Sciatic nerve (tissue), 2 donors: ENCODE measurements around the gene ESRRB. TPM values are rescaled to one million over a fixed set of nuclear protein-coding genes. Genes with fewer than 3 reads are reported as not detected.
"Not testable (repeated sequence)": the region's sequence is repeated elsewhere in the genome, so short reads cannot be mapped to it uniquely, and the experiment has no call there.

Experiments used
- ATAC-seq: fragments of 200-7000 bp; cut with Tn5 transposase; one replicate; pipeline ENCODE4 v1.9.1; 2020; ENCODE audit warnings: mild to moderate bottlenecking, moderate library complexity
- DNase-seq: peaks from one replicate; pipeline ENCODE4 v3.0.0-alpha.2; 2020; ENCODE audit warnings: low spot score
- intact Hi-C: fragments of 100-400 bp; cut with DNase I; formaldehyde crosslinking; loops from one replicate; pipeline ENCODE4 v1.14.2; 2022
- total RNA-seq: library from RNA; stranded (reverse); fragmentation: NEBNext Ultra II Directional; extraction: Animal tissue kit (Norgen Biotek cat#: 25700); gene quantifications from one replicate; pipeline ENCODE4 v1.2.1, GENCODE V29; 2021
- donor health status: DM: no; HTN: no; CAD: no.
- donor health status: DM: no; HTN: no; CAD: no.

The ESRRB gene
- total RNA-seq, 1 donor from 2014 or later, result 0.18 TPM

- intact Hi-C loops, result no loop called here
- no peak for ATAC-seq
Observed at GRCh38 chr14:76510181-76510580, 134.2 kb downstream of the ESRRB start.

GRCh38 chr14:76514213-76514998, 138.5 kb downstream of the ESRRB start:
- ATAC-seq, result no peak
- intact Hi-C loops, result no loop called here
- no peak for DNase-seq

More at GRCh38 chr14:76510181-76510580, 134.2 kb downstream of the ESRRB start:
- no peak for DNase-seq

GRCh38 chr14:76516884-76517283, 140.9 kb downstream of the ESRRB start:
- intact Hi-C loops, result no loop called here
- no peak for DNase-seq

DNA sequence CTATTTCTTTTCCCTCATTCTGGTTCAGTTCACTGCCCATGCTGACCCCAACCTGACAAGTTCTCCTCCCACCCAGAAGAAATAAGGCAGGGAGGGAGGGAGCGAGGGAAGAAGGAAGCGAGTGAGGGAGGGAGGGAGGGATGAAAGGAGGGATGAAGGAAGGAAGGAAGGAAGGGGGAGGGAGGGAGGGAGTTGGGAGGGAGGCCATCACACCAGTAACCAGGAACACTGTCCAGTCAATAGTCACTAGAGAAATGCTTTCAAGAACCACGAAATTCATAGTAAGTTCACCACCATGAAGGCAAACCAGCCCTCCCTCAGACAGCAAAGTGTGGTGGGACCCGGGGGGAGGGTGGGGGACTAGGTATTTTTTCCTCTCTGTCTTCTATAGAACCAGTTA, 142.4 kb downstream of the ESRRB start:
- ATAC-seq, result no peak
- no peak for DNase-seq
- intact Hi-C loops, result no loop called here

More at GRCh38 chr14:76516884-76517283, 140.9 kb downstream of the ESRRB start:
- ATAC-seq, result no peak

DNA sequence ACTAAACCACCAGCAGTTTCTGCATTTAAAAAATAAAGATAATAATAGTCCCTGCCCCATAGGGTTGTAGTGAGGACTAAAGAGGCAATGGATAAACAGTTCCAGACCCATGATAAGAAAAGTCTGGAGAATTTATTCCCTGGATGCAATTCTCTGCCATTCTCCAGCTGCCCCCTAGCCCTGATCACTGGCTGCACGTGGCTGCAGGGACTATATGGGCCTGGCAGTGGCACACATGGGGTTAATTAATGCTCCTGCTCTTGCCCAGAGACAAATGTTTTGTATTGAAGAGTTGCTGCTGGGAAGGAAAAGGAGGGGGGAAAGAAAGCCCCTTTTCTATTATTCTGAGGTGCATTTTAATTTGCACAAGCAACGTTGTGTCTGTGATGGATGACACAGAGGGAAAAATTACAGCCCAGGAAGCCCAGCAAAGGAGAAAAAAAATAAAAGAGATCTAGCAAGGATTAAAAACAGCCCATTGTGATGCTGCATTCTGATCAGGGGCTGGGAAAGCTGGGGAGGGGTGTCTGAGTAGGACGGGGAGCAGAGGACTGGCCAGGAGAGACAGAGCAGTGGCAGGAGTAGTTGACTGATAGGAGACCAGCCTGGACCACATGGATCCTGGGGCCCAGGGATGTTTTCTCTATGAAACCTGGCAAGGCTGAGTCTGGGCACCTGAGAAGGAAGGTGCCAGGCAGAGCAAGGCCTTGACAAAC, 149.3 kb downstream of the ESRRB start:
- intact Hi-C loops, result no loop called here
- ATAC-seq (no peak), DNase-seq (no peak)

GRCh38 chr14:76531085-76531484, 155.1 kb downstream of the ESRRB start:
- intact Hi-C loops, result no loop called here
- ATAC-seq (no peak), DNase-seq (no peak)

DNA sequence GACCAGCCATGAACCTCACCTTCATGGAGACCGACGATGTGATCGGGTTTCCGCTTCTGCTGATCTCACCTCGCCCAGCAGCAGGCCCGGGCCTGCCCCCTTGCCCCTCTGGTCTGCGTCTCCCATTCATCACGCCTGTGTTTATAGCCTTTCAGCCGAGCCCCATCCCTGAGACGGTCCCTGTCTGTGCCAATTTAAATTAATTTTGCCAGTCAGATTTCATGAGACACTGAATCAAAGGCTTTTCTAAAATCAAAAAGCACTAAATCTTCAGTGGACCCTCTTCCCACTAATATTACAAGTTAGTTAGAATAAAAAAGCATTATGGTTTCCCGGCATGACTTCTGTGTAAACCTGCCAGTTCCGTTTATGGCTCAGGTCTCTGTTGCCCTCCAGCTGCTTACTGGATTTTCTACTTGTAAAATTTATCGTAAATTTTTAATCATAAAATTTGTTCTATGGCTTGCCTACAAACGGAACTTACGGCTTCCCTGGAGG, 155.9 kb downstream of the ESRRB start:
- no peak for ATAC-seq
- DNase-seq, result no peak

GRCh38 chr14:76536636-76537035, 160.7 kb downstream of the ESRRB start:
- DNase-seq, ATAC-seq: not testable (repeated sequence)
- intact Hi-C loops, result loop anchor here (5.0 kb wide), 1 partner anchor 1586 kb away; no protein-coding TSS in a partner anchor

More for the DNA sequence above, 155.9 kb downstream of the ESRRB start:
- intact Hi-C loops, result no loop called here

DNA sequence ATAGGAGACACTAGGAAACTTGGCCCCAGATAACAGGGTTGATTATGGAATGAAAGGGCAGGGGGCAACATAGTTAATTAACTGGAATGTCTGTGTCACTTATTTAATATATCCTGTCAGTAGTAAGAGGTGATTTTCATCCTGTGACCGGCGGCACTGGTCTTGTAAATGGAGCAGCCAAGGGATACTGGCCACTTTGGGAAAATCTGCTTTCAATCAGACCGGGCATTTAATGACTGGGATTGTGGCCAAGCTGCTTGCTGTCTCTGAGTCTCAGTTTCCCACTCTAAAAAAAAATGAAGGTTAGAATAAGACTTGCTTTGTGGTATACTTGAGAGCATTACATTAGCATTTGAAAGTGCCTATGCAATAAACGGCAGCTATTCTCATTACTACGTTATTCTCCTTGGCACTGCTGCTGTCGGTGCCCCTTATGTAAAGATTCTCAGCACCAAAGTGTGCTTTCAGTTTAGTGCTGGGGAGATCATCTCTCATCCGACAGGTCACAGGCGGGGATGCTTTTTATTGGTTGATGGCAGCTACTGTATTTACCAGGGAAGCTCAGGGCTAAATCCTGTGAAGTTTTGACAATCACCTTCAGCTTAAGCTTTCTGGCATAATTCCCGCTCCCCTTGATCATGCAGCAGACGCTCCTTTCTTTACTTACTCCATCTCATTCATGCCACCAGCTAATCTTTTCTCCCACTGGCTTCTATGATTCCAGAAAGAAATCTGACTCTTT, 162.1 kb downstream of the ESRRB start:
- ATAC-seq (no peak), DNase-seq (no peak)
- intact Hi-C loops, result loop anchor here (5.0 kb wide), 1 partner anchor 1584 kb away; no protein-coding TSS in a partner anchor

GRCh38 chr14:76538648-76539008, 162.7 kb downstream of the ESRRB start:
- no peak for ATAC-seq
- intact Hi-C loops, result loop anchor here (5.0 kb wide), 1 partner anchor 1584 kb away; no protein-coding TSS in a partner anchor
- no peak for DNase-seq

DNA sequence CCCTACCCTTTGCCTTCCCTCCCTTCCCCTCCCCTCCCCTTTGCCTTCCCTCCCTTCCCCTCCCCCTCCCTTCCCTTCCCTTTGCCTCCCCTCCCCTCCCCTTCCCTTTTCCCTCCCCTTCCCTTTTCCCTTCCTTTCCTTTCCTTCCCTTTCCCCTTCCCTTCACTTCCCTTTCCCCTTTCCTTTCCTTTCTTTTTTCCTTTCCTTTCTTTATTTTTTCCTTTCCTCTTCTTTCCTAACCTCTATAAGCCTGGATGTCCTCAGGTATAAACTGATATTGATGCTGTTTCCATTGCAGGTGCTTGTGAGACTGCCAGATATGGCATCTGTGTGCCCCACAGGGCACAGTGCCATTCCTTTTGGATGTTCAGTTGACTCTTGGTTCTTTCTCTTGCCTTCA, 163.2 kb downstream of the ESRRB start:
- intact Hi-C loops, result loop anchor here (5.0 kb wide), 1 partner anchor 1583 kb away; no protein-coding TSS in a partner anchor
- ATAC-seq (no peak), DNase-seq (no peak)

- ATAC-seq, result no peak
Observed at GRCh38 chr14:76541594-76542219, 165.8 kb downstream of the ESRRB start.

GRCh38 chr14:76546426-76547221, 170.7 kb downstream of the ESRRB start:
- DNase-seq (no peak), ATAC-seq (no peak)
- intact Hi-C loops, result no loop called here

More at GRCh38 chr14:76541594-76542219, 165.8 kb downstream of the ESRRB start:
- DNase-seq, result no peak
- intact Hi-C loops, result no loop called here

DNA sequence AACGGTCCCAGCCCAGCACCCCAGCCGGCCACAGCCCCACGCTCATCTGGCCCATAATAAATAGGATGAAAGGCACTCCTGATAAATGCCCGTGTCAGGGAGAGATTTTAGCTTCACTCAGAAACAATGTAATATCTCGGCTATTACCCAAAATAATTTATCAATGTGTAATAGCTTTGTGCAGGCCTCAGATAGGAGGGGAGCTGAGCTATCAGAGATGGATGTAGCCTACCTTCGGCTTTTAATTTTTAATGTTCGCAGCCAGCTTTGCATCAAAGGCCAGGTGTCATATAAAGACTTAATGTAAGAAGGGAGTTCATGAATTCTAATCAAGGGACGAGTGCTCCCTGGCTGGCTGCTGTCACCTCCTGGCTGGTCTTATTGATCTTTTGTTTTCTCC, 171.9 kb downstream of the ESRRB start:
- no peak for DNase-seq
- intact Hi-C loops, result no loop called here

DNA sequence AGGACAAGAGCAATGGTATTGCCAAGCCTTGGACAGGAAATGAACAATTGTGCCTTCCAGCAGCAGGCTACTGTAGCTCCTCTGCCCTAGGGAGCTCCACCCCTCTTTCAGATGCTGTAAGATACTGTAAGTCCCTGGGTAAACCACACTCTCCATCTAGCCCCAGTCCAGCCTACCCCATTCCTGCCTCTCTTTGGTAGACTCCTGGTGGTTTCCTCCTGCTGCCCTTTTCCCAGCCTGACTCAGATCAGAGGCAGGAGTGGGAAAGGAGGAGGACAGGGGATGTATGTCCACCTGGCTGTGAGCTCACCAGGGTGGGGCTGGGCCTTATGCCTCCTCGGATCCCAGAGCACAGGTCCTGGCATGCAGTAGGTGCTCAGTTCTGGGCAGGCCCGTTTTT, 174.6 kb downstream of the ESRRB start:
- ATAC-seq (no peak), DNase-seq (no peak)
- intact Hi-C loops, result no loop called here

More for the DNA sequence above, 171.9 kb downstream of the ESRRB start:
- no peak for ATAC-seq

DNA sequence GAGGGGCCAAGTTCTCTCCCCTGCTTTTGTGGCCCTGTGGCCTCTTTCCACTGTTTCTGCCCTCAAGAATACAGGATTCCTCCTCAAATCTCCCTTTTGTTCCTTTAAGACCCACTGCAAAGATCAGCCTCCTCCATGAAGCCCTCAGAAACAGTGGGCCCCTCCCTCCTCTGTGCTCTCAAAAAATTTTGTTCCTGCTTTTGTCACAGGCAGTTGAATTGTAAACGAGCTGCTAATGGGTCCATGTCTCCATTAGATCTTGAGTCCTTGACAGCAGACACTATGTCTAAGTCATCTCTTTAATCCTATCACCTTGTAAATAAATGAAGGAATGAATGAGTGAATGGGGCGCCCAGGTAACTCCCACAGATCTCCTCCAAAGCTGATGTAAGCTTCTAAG, 175.2 kb downstream of the ESRRB start:
- DNase-seq (no peak), ATAC-seq (no peak)
- intact Hi-C loops, result no loop called here
